Mucosa of gallbladder (tissue), 1 donor: Measurements from ENCODE around the gene CNRIP1. TPM values are rescaled to one million over a fixed set of nuclear protein-coding genes. Genes with fewer than 3 reads are reported as not detected.

ENCODE experiments used
- DNase-seq: peaks from one replicate; pipeline ENCODE4 v3.0.0-alpha.2; 2020; ENCODE audit warnings: low spot score
- total RNA-seq: library from RNA; stranded (reverse); gene quantifications from one replicate; pipeline ENCODE4 v1.2.1, GENCODE V29; 2021
- donor health status: DM: no; HTN: no; CAD: no.

CNRIP1 gene
- total RNA-seq, 1 donor from 2014 or later, result 21.6 TPM

DNA sequence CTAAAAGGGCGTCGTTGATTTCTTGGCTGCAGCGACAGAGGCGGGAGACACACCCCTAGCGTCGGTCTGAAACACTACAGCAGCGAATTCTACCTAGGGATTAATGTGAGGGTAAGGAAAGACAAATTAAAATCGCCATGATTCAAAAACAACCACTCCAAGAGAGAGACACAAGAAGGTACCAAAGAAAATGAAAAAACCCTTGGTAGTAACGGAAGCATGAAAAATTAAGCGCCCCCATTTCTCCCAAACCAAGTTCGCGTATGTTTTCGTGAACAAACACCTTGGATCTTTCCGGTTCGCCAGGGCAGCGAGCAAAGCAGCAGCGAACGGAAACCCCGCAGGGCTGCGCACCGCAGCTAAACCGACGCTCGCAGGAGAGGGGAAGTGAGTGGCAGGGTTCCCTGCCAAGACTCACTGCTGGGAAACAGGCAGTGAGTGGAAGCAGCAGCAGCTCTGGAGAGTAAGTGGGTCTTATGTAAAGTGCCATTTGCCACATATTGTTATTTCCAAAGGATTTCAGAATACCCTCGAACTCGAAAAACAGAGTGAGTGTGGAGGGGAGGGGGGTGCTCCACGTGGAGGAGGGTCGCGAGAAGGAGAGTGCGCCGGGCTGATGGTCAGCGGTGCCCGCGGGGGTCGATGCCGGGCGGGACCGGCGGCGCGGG lies 68.4 kb downstream of the CNRIP1 start:
- DNase-seq, result peak; percentile 81

DNA sequence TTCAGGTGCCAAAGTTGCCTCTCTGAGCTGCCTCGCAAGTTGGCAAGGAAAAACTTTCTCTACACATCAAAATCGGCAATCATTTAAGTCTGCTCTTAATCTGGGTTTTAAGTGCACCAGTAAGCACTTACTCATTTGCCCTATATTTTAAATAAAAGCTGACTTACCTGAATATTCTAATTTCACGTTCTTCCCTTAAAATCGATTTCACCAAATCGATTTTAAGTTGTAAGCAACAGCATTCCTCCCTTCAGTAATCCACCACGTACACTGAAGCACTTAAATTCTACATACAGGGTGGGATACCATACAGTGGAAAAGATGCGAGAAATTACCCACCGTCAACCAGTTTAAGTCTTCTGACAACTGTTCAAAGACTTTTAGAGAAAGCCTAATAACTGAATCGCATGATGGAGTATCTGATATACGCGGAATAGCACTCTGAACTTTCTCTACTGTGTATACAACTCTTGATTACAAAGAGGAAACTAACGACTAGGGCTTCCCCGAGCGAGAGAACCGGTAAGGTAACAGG lies 69.0 kb downstream of the CNRIP1 start:
- no peak for DNase-seq

DNA sequence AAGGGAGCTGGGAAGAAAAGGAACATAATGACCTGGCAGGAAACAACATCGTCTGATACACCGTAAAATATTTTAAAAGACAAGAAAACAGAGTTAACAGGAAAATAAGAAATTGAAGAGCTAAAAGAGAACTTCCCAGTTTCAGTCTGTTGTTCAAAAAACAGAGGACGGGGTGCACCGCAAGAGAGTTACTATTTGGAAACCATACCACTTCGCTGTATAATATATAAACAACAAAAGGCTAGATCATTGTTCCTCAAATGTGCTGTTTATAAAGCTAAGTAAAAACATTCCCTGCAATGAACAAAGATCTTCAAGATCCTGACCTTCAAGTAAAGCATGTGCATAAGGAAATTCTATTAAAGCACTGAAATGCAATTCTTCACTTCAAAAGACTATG lies 69.6 kb downstream of the CNRIP1 start:
- DNase-seq, result no peak

DNA sequence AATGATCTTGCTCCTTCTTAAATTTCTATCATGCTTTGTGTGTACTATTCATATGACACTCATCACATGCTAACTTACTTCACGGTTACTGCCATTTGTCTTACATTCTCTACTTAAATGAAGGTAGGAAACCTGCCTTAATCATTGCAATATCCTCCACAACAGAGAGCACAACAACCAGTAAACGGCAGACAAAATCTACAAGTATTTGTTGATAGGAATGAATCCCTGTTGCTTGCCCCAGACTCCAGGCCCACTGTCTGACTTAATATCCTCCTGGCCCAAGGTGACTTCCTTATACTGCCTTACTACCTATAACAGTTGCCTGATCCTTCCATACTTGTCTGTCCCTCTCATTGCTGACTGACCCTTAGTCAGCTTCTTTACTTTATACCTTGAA lies 70.9 kb downstream of the CNRIP1 start:
- DNase-seq, result no peak

DNA sequence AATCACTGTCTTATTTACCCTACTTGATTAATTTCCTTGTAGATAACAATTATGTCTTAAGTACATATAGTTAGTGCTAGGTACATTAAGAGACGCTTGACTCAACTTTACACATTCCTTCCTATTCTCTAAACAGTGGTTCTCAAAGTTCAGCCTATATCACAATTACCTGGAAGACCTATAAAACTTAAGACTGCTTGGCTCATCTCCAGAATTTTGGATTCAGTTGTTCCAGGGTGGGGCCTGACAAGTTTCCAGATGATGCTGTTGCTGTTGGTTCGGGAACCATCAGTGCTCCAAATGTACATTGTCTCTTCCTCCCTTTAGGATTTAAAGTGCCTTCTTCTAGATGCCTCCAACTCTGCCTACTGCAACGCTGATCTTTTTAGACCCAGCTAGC lies 71.4 kb downstream of the CNRIP1 start:
- DNase-seq, result no peak

DNA sequence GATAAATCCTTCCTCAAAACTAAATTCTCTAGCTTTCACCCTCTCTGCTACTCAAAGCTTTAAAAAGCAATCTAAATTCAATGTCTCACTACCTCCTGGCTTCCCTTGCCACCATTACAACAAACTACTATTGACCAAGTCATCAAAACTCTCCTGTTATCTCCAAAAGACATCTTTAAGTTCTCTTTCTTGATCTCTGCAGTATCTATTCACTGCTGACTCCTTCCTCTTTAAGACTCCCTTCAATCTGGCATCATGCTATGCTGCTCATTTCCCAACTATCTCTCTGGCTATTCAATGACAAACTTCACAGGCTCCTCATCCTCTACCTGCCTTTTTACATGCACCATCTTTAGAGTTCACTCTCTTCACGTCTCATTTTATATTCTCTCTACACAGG lies 73.4 kb downstream of the CNRIP1 start:
- no peak for DNase-seq

DNA sequence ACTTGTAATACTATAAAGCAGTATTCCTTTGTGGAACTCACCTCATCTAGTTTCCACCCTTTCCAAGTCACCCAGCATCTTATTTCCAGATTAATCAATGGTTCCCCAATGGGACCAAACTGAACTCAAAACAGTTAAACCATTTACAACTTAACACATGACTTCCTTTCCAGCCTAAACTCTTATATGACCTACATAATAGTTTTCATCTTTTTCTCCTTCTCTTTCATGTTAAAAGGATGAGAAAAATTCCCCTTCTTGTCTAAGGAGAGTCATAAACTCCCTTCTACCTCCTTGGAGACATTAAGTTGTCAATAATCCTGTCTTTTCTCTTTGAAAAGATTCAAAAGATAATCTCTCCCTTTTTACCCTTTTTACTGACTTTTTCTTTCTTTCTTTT lies 74.1 kb downstream of the CNRIP1 start:
- DNase-seq, result no peak

DNA sequence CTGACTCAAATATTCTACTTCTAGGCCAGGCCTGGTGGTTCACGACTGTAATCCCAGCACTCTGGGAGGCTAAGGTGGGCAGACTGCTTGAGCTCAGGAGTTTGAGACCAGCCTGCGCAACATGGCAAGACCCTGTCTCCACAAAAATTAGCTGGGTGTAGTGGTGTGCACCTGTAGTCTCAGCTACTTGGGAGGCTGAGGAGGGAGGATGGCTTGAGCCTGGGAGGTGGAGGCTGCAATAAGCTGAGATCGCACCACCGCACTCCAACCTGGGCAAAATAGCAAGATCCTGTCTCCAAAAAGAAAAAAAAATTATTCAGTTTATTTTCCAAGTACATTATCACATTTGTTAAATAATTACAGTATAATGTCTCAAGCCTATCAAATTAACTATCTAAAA lies 74.7 kb downstream of the CNRIP1 start:
- DNase-seq, result no peak

DNA sequence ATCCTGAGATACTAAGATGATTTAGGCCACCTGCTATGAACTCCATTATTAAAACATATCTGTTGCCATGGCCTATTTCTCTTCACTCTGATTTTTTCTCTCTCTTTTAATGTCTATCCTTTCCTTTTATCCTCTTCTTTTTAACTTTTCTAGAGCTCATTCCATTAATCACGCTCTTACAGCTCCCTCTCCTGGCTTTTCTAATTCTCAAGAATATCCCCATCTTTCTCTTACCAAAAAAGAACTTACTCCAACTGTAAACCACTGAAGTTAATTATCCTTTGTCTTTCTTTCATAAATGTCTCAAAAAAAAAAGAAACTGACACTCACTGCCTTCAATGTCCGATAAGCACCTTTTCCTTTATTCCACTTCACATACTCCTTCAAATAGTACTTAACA lies 75.3 kb downstream of the CNRIP1 start:
- no peak for DNase-seq

Other genes starting within 250 kb of the CNRIP1 start
- 8.0 TPM for gene PNO1, start 162.1 kb downstream of the CNRIP1 start, total RNA-seq
- 47.7 TPM for gene PPP3R1, start 67.4 kb downstream of the CNRIP1 start, total RNA-seq
- gene PLEK, start 45.3 kb upstream of the CNRIP1 start, total RNA-seq, result 9.4 TPM
- 1.7 TPM for gene FBXO48, start 147.3 kb upstream of the CNRIP1 start, total RNA-seq
- 3.5 TPM for gene APLF, start 147.6 kb upstream of the CNRIP1 start, total RNA-seq